Esophagus squamous epithelium (tissue), 5 donors: ENCODE data around the gene TAOK3. TPM values are rescaled to one million over a fixed set of nuclear protein-coding genes. Genes with fewer than 3 reads are reported as not detected.

ENCODE experiments used
- DNase-seq: peaks from one replicate; lab custom pipeline; 2025; lab: John Stamatoyannopoulos, UW
- H3K27ac ChIP-seq, 4 donors: fragments of 200-600 bp; sonication (generic); one replicate each; pipeline ENCODE4 v1.5.1; 2016 to 2019; ENCODE audit warnings: mild to moderate bottlenecking in 1 of 4
- H3K27me3 ChIP-seq, 4 donors: fragments of 200-600 bp; sonication (generic); 1 replicate in 3 of 4; 2 replicates in 1 of 4; pipeline versions ENCODE4 v1.5.1 to v1.6.0; 2017 to 2021; ENCODE audit warnings: antibody characterized with exemption in 1 of 4
- H3K36me3 ChIP-seq, 3 donors: fragments of 200-600 bp; sonication (generic); one replicate each; pipeline ENCODE4 v1.5.1; 2016 to 2019
- H3K4me1 ChIP-seq, 3 donors: fragments of 200-600 bp; sonication (generic); one replicate each; pipeline ENCODE4 v1.5.1; 2017 to 2019
- H3K4me3 ChIP-seq, 4 donors: fragments of 200-600 bp; sonication (generic); 1 replicate in 3 of 4; 2 replicates in 1 of 4; pipeline ENCODE4 v1.5.1; 2016 to 2019; ENCODE audit warnings: mild to moderate bottlenecking in 2 of 4, moderate library complexity in 1 of 4
- H3K9me3 ChIP-seq, 3 donors: fragments of 200-600 bp; sonication (generic); one replicate each; pipeline ENCODE4 v1.5.1; 2016 to 2019
- POLR2A ChIP-seq, 4 donors: fragments of 450-650 bp; IDR thresholded peaks; one replicate each; pipeline ENCODE4 v1.6.1; 2017; ENCODE audit warnings: antibody characterized with exemption in 4 of 4, mild to moderate bottlenecking in 4 of 4, moderate library complexity in 3 of 4
- WGBS, 2 donors: methylation state at CpG; one replicate each; pipeline ENCODE4 v1.1.5; 2018; 5-methylcytosine and 5-hydroxymethylcytosine counted together
- intact Hi-C: fragments of 100-400 bp; cut with DNase I; formaldehyde crosslinking; loops from one replicate; pipeline ENCODE4 v1.15.0; 2022
- total RNA-seq, 4 donors: library from RNA; depleted of rRNA; stranded (reverse); fragments of >200 nt; gene quantifications; one replicate each; pipeline ENCODE4 v1.1.0, GENCODE V29; 2016
- TF ChIP-seq, protein P1 (sequence below), 6 experiments: fragments of 450-650 bp in 4 of 6; fragments of 200-600 bp in 2 of 6; sonication (generic) in 2 of 6; IDR thresholded peaks; one replicate each; pipeline ENCODE4 v1.5.1; 2016 to 2019; ENCODE audit warnings: antibody characterized with exemption in 6 of 6, mild to moderate bottlenecking in 4 of 6, moderate library complexity in 4 of 6
- donor health status: DM: yes; HTN: yes; CAD: no.

Gene TAOK3
- total RNA-seq, 4 donors from 2014 or later, result 13.7 to 27.7 (median 21.1) TPM

- peak overlapping the region; percentile 65 to 89 (median 79) for H3K4me3 ChIP-seq
- H3K36me3 ChIP-seq, result no peaks in the 10 kb centered on the region
- no peak for TF ChIP-seq POLR2A (IDR thresholded peaks at IDR 0.05)
- TF ChIP-seq, protein P1, sequence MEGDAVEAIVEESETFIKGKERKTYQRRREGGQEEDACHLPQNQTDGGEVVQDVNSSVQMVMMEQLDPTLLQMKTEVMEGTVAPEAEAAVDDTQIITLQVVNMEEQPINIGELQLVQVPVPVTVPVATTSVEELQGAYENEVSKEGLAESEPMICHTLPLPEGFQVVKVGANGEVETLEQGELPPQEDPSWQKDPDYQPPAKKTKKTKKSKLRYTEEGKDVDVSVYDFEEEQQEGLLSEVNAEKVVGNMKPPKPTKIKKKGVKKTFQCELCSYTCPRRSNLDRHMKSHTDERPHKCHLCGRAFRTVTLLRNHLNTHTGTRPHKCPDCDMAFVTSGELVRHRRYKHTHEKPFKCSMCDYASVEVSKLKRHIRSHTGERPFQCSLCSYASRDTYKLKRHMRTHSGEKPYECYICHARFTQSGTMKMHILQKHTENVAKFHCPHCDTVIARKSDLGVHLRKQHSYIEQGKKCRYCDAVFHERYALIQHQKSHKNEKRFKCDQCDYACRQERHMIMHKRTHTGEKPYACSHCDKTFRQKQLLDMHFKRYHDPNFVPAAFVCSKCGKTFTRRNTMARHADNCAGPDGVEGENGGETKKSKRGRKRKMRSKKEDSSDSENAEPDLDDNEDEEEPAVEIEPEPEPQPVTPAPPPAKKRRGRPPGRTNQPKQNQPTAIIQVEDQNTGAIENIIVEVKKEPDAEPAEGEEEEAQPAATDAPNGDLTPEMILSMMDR (IDR thresholded peaks at IDR 0.05), result no peak
- intact Hi-C loops, result no loop called here
- no peak overlapping the region for H3K27ac ChIP-seq
- H3K9me3 ChIP-seq, result no peaks in the 10 kb centered on the region
- no peaks in the 10 kb centered on the region for H3K27me3 ChIP-seq
- WGBS, 2 donors, result 19 to 22% methylated on average over 5 of the region's 5 CpGs
- DNase-seq, result no peak
- H3K4me1 ChIP-seq, result peaks cover 5 to 54% (median 14%) of the 10 kb centered on the region in 3 donors
These were observed 270.1 kb downstream of the TAOK3 start for GRCh38 chr12:118102609-118103008.

GRCh38 chr12:118102070-118102469 is 270.6 kb downstream of the TAOK3 start:
- Histone ChIP-seq H3K36me3 (no peaks in the 10 kb centered on the region), H3K27ac (no peak overlapping the region)

DNA sequence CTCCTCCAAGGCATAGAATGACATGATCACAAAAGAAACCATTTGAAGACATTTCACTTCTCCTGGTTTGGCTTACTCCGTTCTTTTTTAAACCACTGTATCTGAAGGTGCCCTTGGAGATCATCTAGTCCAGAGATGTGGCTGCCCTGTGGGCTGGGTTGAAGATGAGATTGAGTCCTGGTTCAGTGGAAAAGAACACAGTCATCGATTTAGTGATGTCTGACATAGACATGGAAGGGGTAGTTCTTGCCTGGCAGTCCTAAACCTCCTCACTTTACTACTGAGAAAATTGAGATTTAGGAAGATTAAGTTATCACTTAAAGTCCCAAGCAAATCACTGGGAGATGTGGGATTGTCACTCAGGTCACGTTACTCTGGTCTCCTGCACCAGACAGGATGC is 271.7 kb downstream of the TAOK3 start:
- DNase-seq, result no peak
- no peak overlapping the region for H3K4me3 ChIP-seq
- WGBS, 2 donors, result 70 to 76% methylated on average over 3 of the region's 3 CpGs
- peaks cover 5 to 45% (median 14%) of the 10 kb centered on the region in 3 donors for H3K4me1 ChIP-seq
- intact Hi-C loops, result no loop called here
- no peaks in the 10 kb centered on the region for H3K36me3 ChIP-seq
- no peaks in the 10 kb centered on the region for H3K27me3 ChIP-seq
- H3K9me3 ChIP-seq, result no peaks in the 10 kb centered on the region
- TF ChIP-seq, protein P1 (IDR thresholded peaks at IDR 0.05), result no peak
- no peak for TF ChIP-seq POLR2A (IDR thresholded peaks at IDR 0.05)
- H3K27ac ChIP-seq, result no peak overlapping the region

More at GRCh38 chr12:118102070-118102469, 270.6 kb downstream of the TAOK3 start:
- Histone ChIP-seq H3K4me1 (peaks cover 5 to 49% (median 14%) of the 10 kb centered on the region in 3 donors), H3K9me3 (no peaks in the 10 kb centered on the region), H3K4me3 (no peak overlapping the region), H3K27me3 (no peaks in the 10 kb centered on the region)
- no peak for TF ChIP-seq POLR2A (IDR thresholded peaks at IDR 0.05)
- TF ChIP-seq, protein P1 (IDR thresholded peaks at IDR 0.05), result no peak
- no peak for DNase-seq
- WGBS, 2 donors, result 63 to 80% methylated on average over 6 of the region's 6 CpGs
- intact Hi-C loops, result no loop called here

Other genes starting within 250 kb of the TAOK3 start
- 100 to 1,000 TPM; 166 to 237 (median 192) TPM for gene PEBP1, start 236.8 kb downstream of the TAOK3 start, total RNA-seq
- 10 to 100 TPM; 43.3 to 55.0 (median 44.8) TPM for gene SUDS3, start 3.6 kb upstream of the TAOK3 start, total RNA-seq